GM19438 (cell line): ENCODE results near the gene EFL1.

Experiments
- ATAC-seq: cut with Tn5 transposase; IDR thresholded peaks from one replicate; pipeline ENCODE4 v1.9.1; 2021; ENCODE audit warnings: low read depth; ENCODE audit not compliant: unreplicated experiment

Gene EFL1

GRCh38 chr15:82172506-82172905, 90.0 kb downstream of the EFL1 start:
- no peak for ATAC-seq

GRCh38 chr15:82168757-82169156, 93.8 kb downstream of the EFL1 start:
- no peak for ATAC-seq

GRCh38 chr15:82168296-82168695, 94.2 kb downstream of the EFL1 start:
- ATAC-seq = no peak

GRCh38 chr15:82165948-82166376, 96.6 kb downstream of the EFL1 start:
- ATAC-seq = no peak

- ATAC-seq = no peak
Measured at GRCh38 chr15:82159922-82160321, 102.6 kb downstream of the EFL1 start.

GRCh38 chr15:82158811-82159210, 103.7 kb downstream of the EFL1 start:
- no peak for ATAC-seq

GRCh38 chr15:82150645-82151044, 111.9 kb downstream of the EFL1 start:
- ATAC-seq = no peak

- no peak for ATAC-seq
Measured at GRCh38 chr15:82146990-82147461, 115.5 kb downstream of the EFL1 start.

- ATAC-seq = no peak
Measured at GRCh38 chr15:82146576-82146975, 116.0 kb downstream of the EFL1 start.

GRCh38 chr15:82143390-82144385, 118.8 kb downstream of the EFL1 start:
- ATAC-seq = no peak

GRCh38 chr15:82140886-82141285, 121.6 kb downstream of the EFL1 start:
- no peak for ATAC-seq

- ATAC-seq = no peak
Measured at GRCh38 chr15:82139823-82140268, 122.7 kb downstream of the EFL1 start.

- ATAC-seq = no peak
Measured at GRCh38 chr15:82138306-82138705, 124.2 kb downstream of the EFL1 start.

- ATAC-seq = no peak
Measured at GRCh38 chr15:82137261-82137660, 125.3 kb downstream of the EFL1 start.

GRCh38 chr15:82136120-82136519, 126.4 kb downstream of the EFL1 start:
- no peak for ATAC-seq

GRCh38 chr15:82135638-82136037, 126.9 kb downstream of the EFL1 start:
- no peak for ATAC-seq

GRCh38 chr15:82134461-82134860, 128.1 kb downstream of the EFL1 start:
- no peak for ATAC-seq

- ATAC-seq = no peak
Measured at GRCh38 chr15:82133251-82133650, 129.3 kb downstream of the EFL1 start.

GRCh38 chr15:82132742-82133141, 129.8 kb downstream of the EFL1 start:
- ATAC-seq = no peak

- no peak for ATAC-seq
Measured at GRCh38 chr15:82132096-82132495, 130.4 kb downstream of the EFL1 start.

- no peak for ATAC-seq
Measured at GRCh38 chr15:82130248-82130647, 132.3 kb downstream of the EFL1 start.

GRCh38 chr15:82129761-82130160, 132.8 kb downstream of the EFL1 start:
- no peak for ATAC-seq
